Hippocampal formation (tissue), 2 donors: ENCODE measurements around the gene CIB1.

ENCODE experiments used
- DNase-seq, 2 donors: peaks; one replicate each; lab custom pipeline; 2025; lab: John Stamatoyannopoulos, UW

The CIB1 gene

GRCh38 chr15:90214553-90215196 lies 19.1 kb downstream of the CIB1 start:
- no peak for DNase-seq

- DNase-seq: no peak
Observed at GRCh38 chr15:90213818-90214204, 19.9 kb downstream of the CIB1 start.

GRCh38 chr15:90213122-90213817 lies 20.5 kb downstream of the CIB1 start:
- no peak for DNase-seq

GRCh38 chr15:90212221-90213098 lies 21.3 kb downstream of the CIB1 start:
- DNase-seq: no peak

- DNase-seq: no peak
Observed at GRCh38 chr15:90211440-90212143, 22.1 kb downstream of the CIB1 start.

GRCh38 chr15:90211009-90211408 lies 22.7 kb downstream of the CIB1 start:
- DNase-seq: no peak

- DNase-seq: no peak
Observed at GRCh38 chr15:90210593-90210992, 23.1 kb downstream of the CIB1 start.

- no peak for DNase-seq
Observed at GRCh38 chr15:90209591-90209990, 24.1 kb downstream of the CIB1 start.

GRCh38 chr15:90208356-90208755 lies 25.4 kb downstream of the CIB1 start:
- no peak for DNase-seq

GRCh38 chr15:90207252-90207651 lies 26.5 kb downstream of the CIB1 start:
- no peak for DNase-seq

- no peak for DNase-seq
Observed at GRCh38 chr15:90205886-90206285, 27.9 kb downstream of the CIB1 start.

- DNase-seq: peak in 1 of 2 donors; percentile 24
Observed at GRCh38 chr15:90205050-90205848, 28.5 kb downstream of the CIB1 start.

- no peak for DNase-seq
Observed at GRCh38 chr15:90203922-90204321, 29.8 kb downstream of the CIB1 start.

GRCh38 chr15:90203473-90203872 lies 30.3 kb downstream of the CIB1 start:
- no peak for DNase-seq

GRCh38 chr15:90202929-90203328 lies 30.8 kb downstream of the CIB1 start:
- DNase-seq: no peak

GRCh38 chr15:90201944-90202375 lies 31.8 kb downstream of the CIB1 start:
- DNase-seq: no peak

- DNase-seq: peak; percentile 53 to 60
Observed at GRCh38 chr15:90201130-90201943, 32.4 kb downstream of the CIB1 start, which contains the start of gene SEMA4B. SEMA4B (plus strand) TSS chr15:90201330; CDS start chr15:90201579, 249 bp downstream.

GRCh38 chr15:90200534-90201129 lies 33.1 kb downstream of the CIB1 start:
- no peak for DNase-seq

GRCh38 chr15:90194655-90195054 lies 39.1 kb downstream of the CIB1 start:
- DNase-seq: no peak
